HG03558 (cell line): ENCODE data around the gene USP17L26.
"Not testable (repeated sequence)": the region's sequence is repeated elsewhere in the genome, so short reads cannot be mapped to it uniquely, and the experiment has no call there.

ENCODE experiments used
- ATAC-seq: cut with Tn5 transposase; IDR thresholded peaks from one replicate; pipeline ENCODE4 v1.9.1; 2021; ENCODE audit warnings: moderate number of reproducible peaks; ENCODE audit not compliant: unreplicated experiment; ENCODE audit errors: extremely low read depth

The USP17L26 gene

DNA sequence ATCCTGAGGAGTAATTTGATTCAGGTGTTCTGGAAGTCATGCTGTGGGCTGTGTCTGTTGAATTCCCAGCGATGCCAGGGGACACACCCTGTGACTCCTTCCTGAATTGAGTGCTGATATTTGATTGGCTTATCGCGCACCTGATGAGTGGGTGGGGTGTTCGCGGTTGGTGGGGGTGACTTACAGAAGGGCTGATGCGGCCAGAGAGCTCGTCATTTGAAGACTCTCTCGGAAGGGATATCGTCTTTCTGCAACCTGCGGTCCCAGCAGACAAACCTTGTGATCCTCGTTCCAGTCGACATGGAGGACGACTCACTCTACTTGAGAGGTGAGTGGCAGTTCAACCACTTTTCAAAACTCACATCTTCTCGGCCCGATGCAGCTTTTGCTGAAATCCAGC is at the start of gene USP17L26:
Gene USP17L26 (plus strand): TSS at position 301 of the 400 bp plus-strand sequence. CDS start 0 bp downstream, at position 301.
- not testable (repeated sequence) for ATAC-seq

DNA sequence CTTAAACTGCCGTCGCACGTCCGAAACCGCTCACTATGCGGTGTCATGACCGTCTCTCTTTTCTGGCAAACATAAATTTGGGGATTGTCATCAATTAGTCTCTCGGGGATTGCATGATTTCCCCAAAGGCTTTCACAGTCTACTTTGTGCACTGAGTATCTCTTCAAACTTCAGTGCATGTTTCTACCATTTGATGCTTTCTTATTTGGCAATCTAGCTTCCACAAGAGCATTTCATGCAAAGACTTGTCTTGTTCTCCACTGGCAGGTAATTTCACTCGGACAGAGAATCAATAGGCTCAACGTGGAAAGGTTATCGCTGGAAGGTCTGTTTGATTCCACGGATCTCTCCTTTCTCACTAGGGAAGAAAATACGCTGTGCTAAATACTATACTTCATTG is 10.3 kb upstream of the USP17L26 start:
- ATAC-seq, result not testable (repeated sequence)

DNA sequence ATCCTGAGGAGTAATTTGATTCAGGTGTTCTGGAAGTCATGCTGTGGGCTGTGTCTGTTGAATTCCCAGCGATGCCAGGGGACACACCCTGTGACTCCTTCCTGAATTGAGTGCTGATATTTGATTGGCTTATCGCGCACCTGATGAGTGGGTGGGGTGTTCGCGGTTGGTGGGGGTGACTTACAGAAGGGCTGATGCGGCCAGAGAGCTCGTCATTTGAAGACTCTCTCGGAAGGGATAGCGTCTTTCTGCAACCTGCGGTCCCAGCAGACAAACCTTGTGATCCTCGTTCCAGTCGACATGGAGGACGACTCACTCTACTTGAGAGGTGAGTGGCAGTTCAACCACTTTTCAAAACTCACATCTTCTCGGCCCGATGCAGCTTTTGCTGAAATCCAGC is 9.6 kb upstream of the USP17L26 start, which contains the start of gene USP17L24:
Gene USP17L24 (plus strand): TSS at position 301 of the 400 bp plus-strand sequence. CDS start 0 bp downstream, at position 301.
- ATAC-seq, result not testable (repeated sequence)

- ATAC-seq, result not testable (repeated sequence)
Measured at GRCh38 chr4:9329611-9330010, 4.8 kb upstream of the USP17L26 start, which contains the start of gene USP17L25. Gene USP17L25, plus strand, starts transcription at chr4:9329911. Its CDS starts 0 bp downstream, at chr4:9329911.

DNA sequence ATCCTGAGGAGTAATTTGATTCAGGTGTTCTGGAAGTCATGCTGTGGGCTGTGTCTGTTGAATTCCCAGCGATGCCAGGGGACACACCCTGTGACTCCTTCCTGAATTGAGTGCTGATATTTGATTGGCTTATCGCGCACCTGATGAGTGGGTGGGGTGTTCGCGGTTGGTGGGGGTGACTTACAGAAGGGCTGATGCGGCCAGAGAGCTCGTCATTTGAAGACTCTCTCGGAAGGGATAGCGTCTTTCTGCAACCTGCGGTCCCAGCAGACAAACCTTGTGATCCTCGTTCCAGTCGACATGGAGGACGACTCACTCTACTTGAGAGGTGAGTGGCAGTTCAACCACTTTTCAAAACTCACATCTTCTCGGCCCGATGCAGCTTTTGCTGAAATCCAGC is 4.6 kb downstream of the USP17L26 start, which contains the start of gene USP17L5:
Gene USP17L5 (plus strand): TSS at position 301 of the 400 bp plus-strand sequence. CDS start 0 bp downstream, at position 301.
- not testable (repeated sequence) for ATAC-seq

DNA sequence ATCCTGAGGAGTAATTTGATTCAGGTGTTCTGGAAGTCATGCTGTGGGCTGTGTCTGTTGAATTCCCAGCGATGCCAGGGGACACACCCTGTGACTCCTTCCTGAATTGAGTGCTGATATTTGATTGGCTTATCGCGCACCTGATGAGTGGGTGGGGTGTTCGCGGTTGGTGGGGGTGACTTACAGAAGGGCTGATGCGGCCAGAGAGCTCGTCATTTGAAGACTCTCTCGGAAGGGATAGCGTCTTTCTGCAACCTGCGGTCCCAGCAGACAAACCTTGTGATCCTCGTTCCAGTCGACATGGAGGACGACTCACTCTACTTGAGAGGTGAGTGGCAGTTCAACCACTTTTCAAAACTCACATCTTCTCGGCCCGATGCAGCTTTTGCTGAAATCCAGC is 9.4 kb downstream of the USP17L26 start, which contains the start of gene USP17L27:
Gene USP17L27 (plus strand): TSS at position 301 of the 400 bp plus-strand sequence. CDS start 0 bp downstream, at position 301.
- not testable (repeated sequence) for ATAC-seq

- not testable (repeated sequence) for ATAC-seq
Measured at GRCh38 chr4:9348593-9348992, 14.1 kb downstream of the USP17L26 start, which contains the start of gene USP17L28. Gene USP17L28, plus strand, starts transcription at chr4:9348893. Its CDS starts 0 bp downstream, at chr4:9348893.

DNA sequence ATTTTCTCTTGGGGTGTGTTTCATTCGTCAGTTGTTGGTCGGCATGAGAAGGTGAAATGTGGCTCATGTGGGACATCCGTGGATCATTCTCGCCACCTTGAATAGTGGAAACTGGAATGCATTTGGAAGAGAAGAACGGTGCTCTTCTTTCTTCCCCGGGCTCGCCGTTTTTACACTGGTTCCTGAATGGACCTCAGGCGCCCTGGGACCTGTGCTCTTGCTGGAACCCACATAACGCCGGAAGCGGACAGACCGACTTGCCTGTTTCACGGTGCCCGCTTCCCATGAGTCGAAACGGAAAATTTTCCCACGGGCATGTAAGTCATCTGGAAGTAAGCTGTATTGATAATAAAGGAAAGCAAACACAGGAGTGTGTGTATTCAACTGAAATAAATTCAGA is 16.4 kb downstream of the USP17L26 start:
- not testable (repeated sequence) for ATAC-seq

- not testable (repeated sequence) for ATAC-seq
Measured at GRCh38 chr4:9353338-9353737, 18.9 kb downstream of the USP17L26 start, which contains the start of gene USP17L29. Gene USP17L29, plus strand, starts transcription at chr4:9353638. Its CDS starts 0 bp downstream, at chr4:9353638.

- ATAC-seq, result not testable (repeated sequence)
Measured at GRCh38 chr4:9362829-9363228, 28.4 kb downstream of the USP17L26 start, which contains the start of gene USP17L30. Gene USP17L30, plus strand, starts transcription at chr4:9363129. Its CDS starts 0 bp downstream, at chr4:9363129.

DNA sequence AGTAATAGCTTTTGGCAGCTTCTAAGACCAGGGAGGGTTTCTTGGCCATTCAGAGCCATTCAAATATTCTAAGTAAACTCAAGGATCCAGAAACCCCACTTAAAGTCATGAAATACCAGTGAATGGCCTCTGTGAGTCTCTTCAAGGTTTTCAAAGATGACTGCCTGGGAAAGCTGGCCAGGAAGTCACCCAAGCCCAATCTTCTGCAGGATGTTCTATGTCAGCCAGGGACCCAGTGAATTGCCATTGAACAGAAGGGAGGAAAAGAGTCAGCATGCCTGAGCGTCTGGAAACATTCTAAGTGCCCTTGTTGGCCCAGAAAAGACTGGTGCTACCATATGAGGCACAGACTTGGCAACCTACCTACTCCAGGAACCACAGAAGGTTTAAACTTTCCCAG is 45.4 kb downstream of the USP17L26 start:
- not testable (repeated sequence) for ATAC-seq

DNA sequence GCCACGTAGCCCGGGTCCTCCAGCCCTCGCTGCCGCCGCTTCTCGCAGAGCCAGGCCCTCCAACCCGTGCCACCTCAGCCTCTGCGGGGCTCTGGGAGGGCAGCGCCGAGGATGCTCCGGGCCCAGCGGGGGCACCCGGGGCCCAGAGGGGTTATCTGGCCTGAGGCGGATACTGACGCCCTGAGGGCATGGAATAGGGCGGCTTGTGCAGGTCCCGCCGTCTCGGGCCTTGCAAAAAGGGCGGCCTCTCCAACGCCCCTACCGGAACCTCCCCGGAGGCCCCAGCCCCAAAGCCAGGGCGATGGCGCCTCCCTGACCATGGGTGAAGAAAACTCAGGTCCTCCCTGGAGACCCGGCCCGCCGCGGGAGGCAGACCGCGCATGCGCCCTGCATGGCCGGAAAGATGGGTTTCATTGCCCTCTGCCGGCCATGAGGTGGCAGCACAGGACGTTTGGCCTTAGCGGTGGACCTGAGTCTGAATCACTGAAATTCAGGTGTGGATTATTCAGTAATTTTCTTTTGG is 46.6 kb downstream of the USP17L26 start:
- ATAC-seq, result not testable (repeated sequence)

DNA sequence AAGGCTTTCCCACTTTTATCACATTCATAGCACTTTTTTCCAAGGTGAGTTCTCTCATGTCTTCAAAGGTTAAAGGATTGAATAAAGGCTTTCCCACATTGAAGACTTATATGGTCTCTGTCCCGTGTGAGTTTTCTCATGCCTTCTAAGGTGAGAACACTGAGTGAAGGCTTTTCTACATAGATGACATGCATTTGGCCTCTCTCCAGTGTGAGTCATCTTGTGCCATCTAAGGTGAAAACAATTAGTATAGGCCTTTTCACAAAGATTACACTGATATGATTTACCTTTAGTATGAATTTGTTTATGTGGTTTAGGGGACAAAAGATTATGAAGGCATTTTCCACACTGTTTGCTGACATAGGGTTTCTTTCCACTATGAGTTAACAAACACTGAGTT is 49.7 kb downstream of the USP17L26 start:
- no peak for ATAC-seq
